ENCODE measurements around the gene KRT73.

The KRT73 gene

DNA sequence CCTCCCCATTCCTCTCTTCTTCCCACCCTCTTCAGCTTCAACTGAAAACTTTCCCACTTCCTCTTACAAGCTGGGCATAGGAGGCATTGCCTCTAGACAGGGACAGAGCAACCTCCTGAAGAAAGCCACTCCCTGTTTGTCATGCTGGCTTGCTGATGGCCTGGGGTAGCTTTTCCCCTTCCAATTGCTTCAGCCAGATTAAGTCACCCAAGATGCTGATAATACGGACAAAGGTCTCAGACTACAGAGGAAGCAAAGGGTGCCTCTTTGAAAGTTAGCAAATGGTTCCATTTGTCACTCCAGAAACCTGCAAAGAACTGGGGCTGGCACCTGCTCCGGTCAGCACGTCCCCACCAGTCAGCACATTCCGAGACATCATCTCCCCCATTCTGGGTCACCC is 27.6 kb upstream of the KRT73 start:
- no peak for DNase-seq (ENCODE audit: low read depth)

- DNase-seq (ENCODE audit: low read depth), result no peak
Measured at GRCh38 chr12:52645120-52645761, 26.9 kb upstream of the KRT73 start.

DNA sequence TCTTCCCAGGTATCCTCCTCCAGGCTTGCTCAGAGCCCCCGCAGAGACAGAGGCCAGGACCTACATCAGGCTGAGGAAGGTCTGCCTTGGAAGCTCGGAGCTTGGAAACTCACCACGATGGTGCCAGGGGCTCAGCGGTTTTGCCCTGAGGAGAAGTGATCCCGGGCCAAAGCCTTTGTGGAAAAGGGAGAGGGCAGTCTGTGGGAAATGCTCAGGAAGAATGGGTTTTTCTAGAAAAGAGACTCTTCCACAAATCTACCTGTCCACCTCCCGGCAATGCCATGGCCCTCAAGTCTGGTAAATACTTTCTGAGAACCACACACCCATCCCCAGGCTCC is 25.7 kb upstream of the KRT73 start:
- DNase-seq (ENCODE audit: low read depth), result no peak

DNA sequence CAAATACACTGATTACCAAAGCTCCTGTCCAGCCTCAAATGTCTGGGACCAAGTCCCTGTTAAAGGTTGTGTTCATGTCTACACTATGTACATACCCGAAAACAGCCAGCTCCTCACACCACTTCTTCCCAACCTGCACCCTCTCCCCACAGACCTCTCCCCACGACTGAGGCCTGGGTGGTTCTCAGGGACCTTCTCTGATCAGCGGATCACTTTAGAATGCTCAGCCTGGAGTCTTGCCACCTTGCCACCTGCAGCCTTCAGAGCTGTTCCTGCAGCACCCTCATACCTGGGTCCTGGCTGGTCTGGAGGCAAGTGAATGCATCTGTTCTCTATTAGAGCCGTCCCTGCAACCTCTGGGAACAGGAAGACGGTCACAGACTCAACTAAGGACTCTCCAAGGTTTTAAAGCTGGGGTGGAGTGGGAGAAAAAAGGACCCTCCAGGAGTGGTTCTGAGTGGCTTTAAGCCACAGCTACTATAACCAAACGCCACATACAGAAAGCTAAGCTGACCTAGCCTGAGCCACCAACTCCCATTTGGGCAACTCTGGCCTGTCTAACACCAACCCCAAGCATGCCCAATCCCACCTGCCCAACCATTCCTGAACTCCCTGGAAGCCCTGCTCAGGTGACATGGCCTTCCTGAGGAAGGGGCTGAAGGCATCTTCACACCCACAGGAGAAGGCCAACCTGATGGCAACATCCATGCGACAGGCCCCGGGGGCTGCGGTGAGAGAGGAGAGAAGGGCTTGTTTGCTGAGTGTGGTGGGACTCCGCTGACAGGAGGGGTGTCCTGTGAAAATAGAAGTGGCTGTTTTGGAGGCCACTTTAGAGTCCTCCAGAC is 25.1 kb upstream of the KRT73 start:
- no peak for DNase-seq (ENCODE audit: low read depth)

GRCh38 chr12:52641468-52641867 is 23.1 kb upstream of the KRT73 start:
- no peak for DNase-seq (ENCODE audit: low read depth)

GRCh38 chr12:52637299-52637698 is 18.9 kb upstream of the KRT73 start:
- no peak for DNase-seq (ENCODE audit: low read depth)

- DNase-seq (ENCODE audit: low read depth), result no peak
Measured at GRCh38 chr12:52636592-52637258, 18.4 kb upstream of the KRT73 start.

DNA sequence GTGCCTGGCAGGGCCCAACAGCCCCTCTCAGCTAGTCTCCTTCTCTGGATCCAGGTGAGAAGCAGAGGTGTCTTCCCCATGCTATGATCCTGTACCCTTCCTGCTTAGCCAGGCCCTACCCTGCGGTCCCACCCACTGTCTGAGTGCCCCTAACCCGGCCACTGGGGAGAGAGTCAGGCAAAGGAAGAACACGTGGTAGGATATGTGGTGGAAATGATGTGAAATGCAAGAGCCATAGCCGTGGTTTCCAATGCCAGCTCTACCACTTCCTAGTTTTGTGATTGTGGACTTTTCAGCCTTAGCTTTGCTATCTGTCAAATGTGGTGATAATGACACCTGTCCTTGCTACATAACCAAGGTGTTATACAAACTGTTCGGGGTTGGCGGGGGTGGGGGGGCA is 17.8 kb upstream of the KRT73 start:
- DNase-seq (ENCODE audit: low read depth), result no peak

- DNase-seq (ENCODE audit: low read depth), result no peak
Measured at GRCh38 chr12:52634266-52635056, 16.1 kb upstream of the KRT73 start.

DNA sequence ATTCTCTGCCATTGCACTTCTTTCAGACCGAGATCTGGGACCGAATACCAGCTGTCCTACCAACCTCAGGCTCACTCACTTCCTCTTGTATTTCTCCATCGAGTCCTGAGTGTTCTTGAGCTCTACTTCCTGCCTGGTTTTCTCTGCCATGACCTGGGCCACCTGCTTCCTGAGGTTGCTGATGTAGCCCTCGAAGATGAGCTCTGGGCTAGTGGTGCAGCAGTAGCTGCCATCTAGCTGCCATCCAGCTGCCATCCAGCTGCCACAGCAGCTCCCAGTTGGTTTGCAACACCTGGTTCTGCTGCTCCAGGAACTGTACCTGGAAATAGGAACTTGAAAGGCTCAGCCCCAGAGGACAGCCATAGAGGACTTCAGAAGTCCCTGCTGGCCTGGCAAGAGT is 15.0 kb upstream of the KRT73 start:
- no peak for DNase-seq (ENCODE audit: low read depth)

GRCh38 chr12:52632656-52633055 is 14.3 kb upstream of the KRT73 start:
- no peak for DNase-seq (ENCODE audit: low read depth)

- no peak for DNase-seq (ENCODE audit: low read depth)
Measured at GRCh38 chr12:52631676-52632459, 13.5 kb upstream of the KRT73 start.

- no peak for DNase-seq (ENCODE audit: low read depth)
Measured at GRCh38 chr12:52631264-52631663, 12.9 kb upstream of the KRT73 start.

DNA sequence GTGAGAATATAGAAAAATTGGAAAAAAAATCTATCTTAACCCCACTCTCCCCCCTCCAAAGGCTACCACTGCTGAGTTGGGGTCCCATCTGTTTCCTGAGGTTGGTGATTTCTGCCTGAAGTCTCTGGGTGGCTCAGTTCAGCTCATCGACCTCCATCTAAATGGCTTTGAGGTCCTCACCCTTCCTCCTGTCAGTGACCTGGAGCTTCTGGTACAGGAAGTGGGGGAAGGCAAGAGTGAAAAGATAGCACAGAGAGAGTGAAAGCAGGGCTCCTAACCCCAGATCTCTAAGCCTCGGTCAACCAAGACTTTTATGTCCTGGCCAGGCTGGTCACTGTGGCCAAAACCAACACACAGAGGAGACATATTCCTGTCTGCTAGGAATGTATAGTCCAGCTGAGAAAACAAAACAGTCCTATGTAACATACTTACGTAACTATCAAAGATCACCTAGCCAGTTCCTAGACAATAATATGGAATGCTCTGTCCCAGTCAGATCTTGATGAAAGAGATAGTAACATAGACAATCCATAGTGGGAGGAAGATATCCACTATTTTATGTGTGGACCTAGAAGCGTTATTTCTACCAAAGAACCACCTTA is 12.3 kb upstream of the KRT73 start:
- DNase-seq (ENCODE audit: low read depth), result no peak

- DNase-seq (ENCODE audit: low read depth), result no peak
Measured at GRCh38 chr12:52630008-52630500, 11.7 kb upstream of the KRT73 start.

DNA sequence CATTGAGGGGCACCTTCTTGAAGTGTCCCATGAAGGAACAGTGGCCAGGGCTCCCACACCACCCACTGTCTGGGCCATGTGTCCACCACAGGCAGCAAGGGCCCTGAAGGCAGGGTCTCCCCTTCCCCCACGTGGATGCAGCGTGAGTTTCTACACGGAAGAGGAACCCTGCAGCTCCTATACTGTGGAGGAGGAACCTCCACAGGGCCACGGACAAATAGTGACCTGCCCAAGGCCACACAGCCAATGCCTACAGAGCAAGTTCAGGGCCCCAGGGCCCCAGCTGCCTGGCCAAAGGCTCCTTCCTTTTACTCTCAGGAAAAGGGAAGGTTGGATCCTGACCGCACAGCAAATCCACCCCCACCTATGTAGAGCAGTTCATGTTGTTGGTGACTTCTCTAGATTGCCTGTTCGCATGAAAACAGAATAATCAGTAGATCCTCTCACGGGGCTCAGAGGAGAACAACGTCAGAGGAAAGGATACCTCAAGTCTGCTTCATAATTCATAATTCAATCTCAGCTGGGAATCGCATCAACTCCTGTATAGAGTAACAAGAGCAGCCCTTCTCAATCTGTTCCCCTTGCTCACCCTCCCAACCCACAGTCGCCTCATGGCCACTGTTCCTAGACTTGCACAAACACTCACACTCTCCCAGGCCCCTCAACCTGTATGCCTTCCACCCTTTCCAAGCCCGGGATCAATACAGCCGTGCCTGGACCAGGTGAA is 11.1 kb upstream of the KRT73 start:
- no peak for DNase-seq (ENCODE audit: low read depth)

DNA sequence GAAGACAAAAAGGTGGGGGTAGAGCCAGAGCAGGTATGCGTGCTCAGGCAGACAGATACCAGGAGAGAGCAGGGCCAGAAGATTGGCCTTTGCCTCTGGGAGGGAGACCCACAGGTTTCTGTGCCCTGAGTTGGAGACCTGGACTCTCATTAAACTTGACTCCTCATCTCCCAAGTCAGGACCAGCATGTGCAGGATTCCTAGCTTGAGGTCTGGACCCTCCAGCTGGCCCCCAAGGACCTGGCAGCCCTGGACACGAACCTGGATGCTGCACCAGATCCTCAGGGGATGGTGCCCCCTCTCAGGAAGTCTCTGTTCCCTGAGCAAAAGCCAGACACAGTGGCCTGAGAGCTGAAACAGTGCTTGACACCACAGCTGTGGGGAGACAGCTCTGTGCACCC is 10.5 kb upstream of the KRT73 start:
- DNase-seq (ENCODE audit: low read depth), result no peak

- DNase-seq (ENCODE audit: low read depth), result no peak
Measured at GRCh38 chr12:52628111-52628507, 9.8 kb upstream of the KRT73 start.

DNA sequence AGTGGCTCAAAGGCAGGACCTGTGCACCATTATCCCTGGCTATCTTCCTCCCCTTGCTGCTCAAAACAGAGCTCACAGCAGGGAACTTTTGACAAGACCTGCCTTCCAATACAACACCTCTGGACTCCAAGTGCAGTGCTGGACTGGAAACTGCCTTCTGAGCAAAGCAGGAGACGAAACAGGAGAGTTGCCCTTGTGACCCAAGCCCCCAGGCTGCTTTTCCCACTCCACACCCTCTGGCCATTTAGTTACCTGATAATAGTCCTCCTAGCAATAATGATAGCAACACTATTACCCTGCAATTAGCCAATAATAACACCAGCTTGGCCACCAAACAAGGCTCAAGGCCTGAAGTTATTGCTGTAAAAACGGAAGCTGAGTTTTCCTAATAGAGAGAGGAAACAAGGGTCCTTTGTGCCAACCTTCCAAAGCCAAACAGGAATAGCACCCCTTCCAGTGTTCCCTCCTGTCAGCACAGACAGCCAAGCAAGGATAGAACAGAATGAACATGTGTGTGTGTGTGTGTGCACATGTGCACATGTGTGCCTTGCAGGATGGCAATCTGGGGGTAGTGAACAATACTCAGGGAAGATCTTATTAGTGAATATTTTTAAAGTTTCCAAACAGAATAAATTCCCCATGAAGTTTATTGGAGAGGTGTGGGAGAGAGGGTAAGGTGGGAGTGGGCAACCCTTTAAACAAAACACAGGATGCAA is 9.2 kb upstream of the KRT73 start:
- no peak for DNase-seq (ENCODE audit: low read depth)

DNA sequence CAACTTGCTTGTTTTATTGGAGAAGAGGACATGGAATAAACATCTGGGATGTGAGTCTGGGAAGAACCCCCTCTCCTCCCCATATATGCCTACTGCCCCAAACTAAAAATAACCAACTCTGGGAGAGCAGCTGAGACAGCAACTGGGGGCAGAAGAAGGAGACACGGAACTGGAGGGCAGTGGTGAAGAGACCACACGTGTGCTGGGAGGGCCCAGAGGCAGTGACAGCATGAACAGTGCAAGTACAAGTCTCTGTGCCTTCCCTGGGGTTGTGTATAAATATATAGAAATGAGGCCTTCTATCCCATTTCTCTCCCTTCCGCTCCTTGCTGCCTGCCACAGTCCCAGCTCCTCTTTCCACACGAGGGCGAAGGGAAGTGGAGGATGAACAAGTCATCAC is 4.0 kb upstream of the KRT73 start:
- no peak for DNase-seq (ENCODE audit: low read depth)
